Brain microvascular endothelial cell (primary cell): Measurements from ENCODE around the gene SPRED2.

Experiments
- DNase-seq: peaks from one replicate; pipeline ENCODE4 v3.0.0-alpha.2; 2020
- H3K27ac ChIP-seq: fragments of 250-450 bp; sonication (Bioruptor Pico); 2 replicates; pipeline ENCODE4 v1.5.1; 2020; ENCODE audit warnings: mild to moderate bottlenecking, moderate library complexity
- H3K27me3 ChIP-seq: fragments of 250-450 bp; sonication (Bioruptor Pico); replicated peaks from 2 replicates; pipeline ENCODE4 v1.5.1; 2020; ENCODE audit warnings: mild to moderate bottlenecking
- H3K36me3 ChIP-seq: fragments of 250-450 bp; sonication (Bioruptor Pico); replicated peaks from 2 replicates; pipeline ENCODE4 v1.5.1; 2020; ENCODE audit warnings: mild to moderate bottlenecking
- H3K4me3 ChIP-seq: 2 replicates; pipeline ENCODE4 v1.5.1; 2011; ENCODE audit warnings: low read depth, mild to moderate bottlenecking, control low read depth, low read length, moderate library complexity
- in situ Hi-C: cut with HindIII; loops from 2 replicates; pipeline ENCODE4 v1.10.0; 2017; ENCODE audit warnings: low sequenced_read_pairs, low pct_ligation_motif_present
- TF ChIP-seq, protein P1 (sequence below): IDR thresholded peaks from 2 replicates; pipeline ENCODE4 v1.5.1; 2011; ENCODE audit warnings: low read depth, mild to moderate bottlenecking, moderate library complexity, low read length, control low read depth, inconsistent platforms; ENCODE audit errors: missing control alignments

SPRED2 gene

DNA sequence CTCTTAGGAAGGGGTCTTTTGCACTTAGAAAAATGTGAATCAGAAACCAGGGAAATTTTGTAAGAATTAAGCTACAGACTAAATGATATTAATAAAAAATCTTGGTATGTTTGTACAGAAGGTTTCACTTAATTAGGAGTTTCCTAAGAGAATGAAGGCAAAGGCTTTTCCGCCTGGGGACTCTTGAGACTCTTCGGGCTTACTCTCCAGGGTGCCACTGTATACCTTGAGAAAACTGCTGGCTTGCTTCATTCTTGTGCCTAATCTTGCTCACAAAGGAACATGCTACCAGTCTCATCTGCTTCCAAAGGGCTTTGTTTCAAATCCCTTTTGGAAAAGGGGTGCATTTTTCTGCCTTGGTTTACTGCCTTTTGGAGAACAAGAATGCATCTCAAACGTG, 155.3 kb downstream of the SPRED2 start:
- in situ Hi-C loops, result no loop called here
- DNase-seq, result no peak
- no peak overlapping the region for H3K4me3 ChIP-seq
- TF ChIP-seq, protein P1, sequence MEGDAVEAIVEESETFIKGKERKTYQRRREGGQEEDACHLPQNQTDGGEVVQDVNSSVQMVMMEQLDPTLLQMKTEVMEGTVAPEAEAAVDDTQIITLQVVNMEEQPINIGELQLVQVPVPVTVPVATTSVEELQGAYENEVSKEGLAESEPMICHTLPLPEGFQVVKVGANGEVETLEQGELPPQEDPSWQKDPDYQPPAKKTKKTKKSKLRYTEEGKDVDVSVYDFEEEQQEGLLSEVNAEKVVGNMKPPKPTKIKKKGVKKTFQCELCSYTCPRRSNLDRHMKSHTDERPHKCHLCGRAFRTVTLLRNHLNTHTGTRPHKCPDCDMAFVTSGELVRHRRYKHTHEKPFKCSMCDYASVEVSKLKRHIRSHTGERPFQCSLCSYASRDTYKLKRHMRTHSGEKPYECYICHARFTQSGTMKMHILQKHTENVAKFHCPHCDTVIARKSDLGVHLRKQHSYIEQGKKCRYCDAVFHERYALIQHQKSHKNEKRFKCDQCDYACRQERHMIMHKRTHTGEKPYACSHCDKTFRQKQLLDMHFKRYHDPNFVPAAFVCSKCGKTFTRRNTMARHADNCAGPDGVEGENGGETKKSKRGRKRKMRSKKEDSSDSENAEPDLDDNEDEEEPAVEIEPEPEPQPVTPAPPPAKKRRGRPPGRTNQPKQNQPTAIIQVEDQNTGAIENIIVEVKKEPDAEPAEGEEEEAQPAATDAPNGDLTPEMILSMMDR, result no peak
- H3K27me3 ChIP-seq, result no peaks in the 10 kb centered on the region
- H3K27ac ChIP-seq, result no peak overlapping the region
- peaks cover 20% of the 10 kb centered on the region for H3K36me3 ChIP-seq

DNA sequence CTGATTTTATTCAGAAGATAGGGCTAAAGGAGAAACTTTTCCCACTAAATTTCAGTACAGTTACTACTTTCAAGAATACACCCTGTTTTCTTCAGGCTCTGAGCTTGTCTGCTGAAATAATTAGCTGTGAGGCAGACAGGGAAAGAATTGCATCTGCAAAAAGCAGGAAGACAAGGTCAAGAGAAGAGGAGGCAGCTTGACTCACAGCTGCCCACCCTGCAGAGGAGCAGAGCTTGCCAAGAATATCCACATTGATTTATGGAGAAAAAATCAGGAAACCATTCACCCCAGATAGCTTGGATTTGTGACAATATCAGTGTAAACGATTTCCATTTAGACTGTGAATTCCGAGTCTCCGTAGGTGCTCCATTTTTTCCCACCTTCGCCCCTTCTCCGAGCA, 155.8 kb downstream of the SPRED2 start:
- no peaks in the 10 kb centered on the region for H3K27me3 ChIP-seq
- no peak overlapping the region for H3K4me3 ChIP-seq
- H3K27ac ChIP-seq, result no peak overlapping the region
- no peak for DNase-seq
- TF ChIP-seq, protein P1, result no peak
- peaks cover 25% of the 10 kb centered on the region for H3K36me3 ChIP-seq
- in situ Hi-C loops, result no loop called here

DNA sequence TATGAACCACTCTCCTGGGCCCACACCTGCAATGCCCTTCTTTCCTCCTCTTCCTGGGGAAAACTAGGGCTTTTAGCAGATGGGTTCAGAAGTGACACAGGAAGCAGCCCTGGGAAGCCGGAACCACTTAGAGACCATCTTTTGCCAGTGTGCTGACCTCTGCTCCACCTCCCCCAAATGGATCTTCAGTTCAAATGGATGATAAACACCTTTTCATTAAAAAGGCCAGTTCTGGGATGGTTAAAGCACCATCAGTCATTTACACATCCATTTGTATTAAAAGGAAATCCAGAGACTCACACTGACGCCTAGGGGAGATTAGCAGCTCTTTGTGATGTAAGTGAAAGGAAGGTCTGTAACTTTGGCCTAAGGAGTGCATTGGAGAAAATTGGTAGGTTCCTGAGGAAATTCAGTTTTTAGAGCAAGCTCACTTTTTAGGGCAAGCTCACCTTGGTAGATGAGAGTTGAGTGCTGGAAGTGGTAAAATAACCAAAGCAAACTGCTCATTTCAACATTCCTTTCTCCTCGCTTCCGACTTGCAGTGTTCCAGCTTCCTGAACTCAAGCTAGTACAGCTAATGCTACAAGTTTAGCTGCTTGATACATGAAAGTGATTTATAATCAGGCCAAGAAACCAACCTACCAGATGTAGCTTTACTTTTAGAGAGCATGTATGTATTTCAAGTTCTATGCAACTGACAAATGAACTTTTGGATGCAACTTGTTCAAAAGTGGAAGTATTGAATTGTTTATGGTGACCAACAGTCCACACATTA, 157.1 kb downstream of the SPRED2 start:
- no peak overlapping the region for H3K4me3 ChIP-seq
- no peaks in the 10 kb centered on the region for H3K27me3 ChIP-seq
- DNase-seq, result no peak
- H3K36me3 ChIP-seq, result peaks cover 30% of the 10 kb centered on the region
- in situ Hi-C loops, result no loop called here
- H3K27ac ChIP-seq, result no peak overlapping the region
- TF ChIP-seq, protein P1, result no peak

DNA sequence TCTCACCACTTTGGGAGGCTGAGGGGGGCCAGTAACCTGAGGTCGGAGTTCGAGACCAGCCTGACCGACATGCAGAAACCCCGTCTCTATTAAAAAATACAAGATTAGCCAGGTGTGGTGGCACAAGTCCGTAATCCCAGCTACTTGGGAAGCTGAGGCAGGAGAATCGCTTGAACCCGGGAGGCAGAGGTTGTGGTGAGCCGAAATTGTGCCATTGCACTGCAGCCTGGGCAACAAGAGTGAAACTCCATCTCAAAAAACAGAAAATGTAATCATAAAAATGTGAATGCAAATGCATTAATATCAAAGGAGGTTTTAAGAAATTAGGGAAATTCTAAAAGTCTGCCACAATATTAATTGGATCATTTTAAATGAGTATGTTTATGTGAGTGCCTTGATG, 159.1 kb downstream of the SPRED2 start:
- no peak for DNase-seq
- Histone ChIP-seq H3K36me3 (peaks cover 32% of the 10 kb centered on the region), H3K27ac (no peak overlapping the region), H3K27me3 (no peaks in the 10 kb centered on the region), H3K4me3 (no peak overlapping the region)
- in situ Hi-C loops, result loop anchor here (25.0 kb wide), 1 partner anchor 264 kb away; no protein-coding TSS in a partner anchor
- TF ChIP-seq, protein P1, result no peak

DNA sequence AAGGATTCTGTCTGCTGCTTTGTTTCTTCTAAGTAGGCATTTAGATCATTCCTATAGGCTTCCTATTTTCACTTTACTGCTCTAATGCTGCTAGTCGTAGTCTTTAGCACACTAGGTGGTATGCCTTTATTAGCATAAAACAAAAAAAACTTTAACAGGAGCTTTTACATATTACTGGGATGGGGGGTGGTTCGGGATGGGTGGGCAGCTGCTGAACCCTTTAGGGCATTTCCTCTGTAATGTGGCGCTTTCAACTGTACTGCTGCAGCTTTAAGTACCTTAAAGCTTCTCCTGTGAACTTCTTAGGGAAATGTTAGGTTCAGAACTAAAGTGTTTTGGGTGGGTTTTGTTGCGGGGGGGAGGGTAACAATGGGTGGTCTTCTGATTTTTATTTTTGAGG, 163.4 kb downstream of the SPRED2 start:
- TF ChIP-seq, protein P1, result no peak
- Histone ChIP-seq H3K4me3 (no peak overlapping the region), H3K36me3 (peaks cover 50% of the 10 kb centered on the region), H3K27me3 (no peaks in the 10 kb centered on the region), H3K27ac (no peak overlapping the region)
- DNase-seq, result no peak
- in situ Hi-C loops, result loop anchor here (25.0 kb wide), 1 partner anchor 268 kb away; no protein-coding TSS in a partner anchor
